ENCODE data around the gene WFDC1.

The WFDC1 gene

DNA sequence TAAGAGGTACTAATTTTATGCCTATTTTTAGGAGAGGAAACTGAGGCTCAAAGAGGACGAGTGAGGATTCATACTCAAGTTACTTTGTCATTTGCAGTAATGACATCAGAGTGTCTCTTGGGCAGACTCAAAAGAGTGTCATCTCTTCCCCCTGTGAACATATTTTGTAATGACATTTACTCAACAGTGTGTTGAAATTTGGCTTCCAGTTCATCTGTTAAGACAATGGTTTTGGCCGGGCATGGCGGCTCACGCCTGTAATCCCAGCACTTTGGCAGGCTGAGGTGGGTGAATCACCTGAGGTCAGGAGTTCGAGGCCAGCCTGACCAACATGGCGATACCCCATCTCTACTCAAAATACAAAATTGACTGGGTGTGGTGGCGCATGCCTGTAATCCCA is 28.9 kb downstream of the WFDC1 start:
- no peaks in the 10 kb centered on the region for H3K9me2 ChIP-seq (replicated peaks; ENCODE audit: low read depth, low read length)
- no peak overlapping the region for H2AFZ ChIP-seq (ENCODE audit: low read length)
- H3K9me3 ChIP-seq (ENCODE audit: insufficient read depth, low read depth, low read length), result no peaks in the 10 kb centered on the region; the same call in 1 of the 2 replicates
- no peak overlapping the region for H3K4me2 ChIP-seq (ENCODE audit: low read depth, low read length, poor library complexity, severe bottlenecking)
- no peak overlapping the region for H3K9ac ChIP-seq (ENCODE audit: low read depth, low read length, poor library complexity, severe bottlenecking)
- H3K79me2 ChIP-seq (ENCODE audit: insufficient read depth, low read length), result no peaks in the 10 kb centered on the region
- H3K4me3 ChIP-seq (ENCODE audit: low read length, poor library complexity, severe bottlenecking), result no peak overlapping the region
- H3K4me1 ChIP-seq (ENCODE audit: insufficient read depth, low read length, poor library complexity, severe bottlenecking), result no peaks in the 10 kb centered on the region
- H4K20me1 ChIP-seq (ENCODE audit: insufficient read depth, low read length, poor library complexity, severe bottlenecking), result no peaks in the 10 kb centered on the region
- H3K27me3 ChIP-seq (ENCODE audit: insufficient read depth, low read length, poor library complexity, severe bottlenecking), result no peaks in the 10 kb centered on the region
- TF ChIP-seq, protein P1, sequence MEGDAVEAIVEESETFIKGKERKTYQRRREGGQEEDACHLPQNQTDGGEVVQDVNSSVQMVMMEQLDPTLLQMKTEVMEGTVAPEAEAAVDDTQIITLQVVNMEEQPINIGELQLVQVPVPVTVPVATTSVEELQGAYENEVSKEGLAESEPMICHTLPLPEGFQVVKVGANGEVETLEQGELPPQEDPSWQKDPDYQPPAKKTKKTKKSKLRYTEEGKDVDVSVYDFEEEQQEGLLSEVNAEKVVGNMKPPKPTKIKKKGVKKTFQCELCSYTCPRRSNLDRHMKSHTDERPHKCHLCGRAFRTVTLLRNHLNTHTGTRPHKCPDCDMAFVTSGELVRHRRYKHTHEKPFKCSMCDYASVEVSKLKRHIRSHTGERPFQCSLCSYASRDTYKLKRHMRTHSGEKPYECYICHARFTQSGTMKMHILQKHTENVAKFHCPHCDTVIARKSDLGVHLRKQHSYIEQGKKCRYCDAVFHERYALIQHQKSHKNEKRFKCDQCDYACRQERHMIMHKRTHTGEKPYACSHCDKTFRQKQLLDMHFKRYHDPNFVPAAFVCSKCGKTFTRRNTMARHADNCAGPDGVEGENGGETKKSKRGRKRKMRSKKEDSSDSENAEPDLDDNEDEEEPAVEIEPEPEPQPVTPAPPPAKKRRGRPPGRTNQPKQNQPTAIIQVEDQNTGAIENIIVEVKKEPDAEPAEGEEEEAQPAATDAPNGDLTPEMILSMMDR (conservative IDR thresholded peaks at IDR 0.05; ENCODE audit: low read length), result no peak
- no peak for TF ChIP-seq EZH2phosphoT487 (IDR thresholded peaks at IDR 0.05; ENCODE audit: borderline replicate concordance)
- H3F3A ChIP-seq (ENCODE audit: low read depth), result no peaks in the 10 kb centered on the region
- no peaks in the 10 kb centered on the region for H3K36me3 ChIP-seq (ENCODE audit: insufficient read depth, low read length)

DNA sequence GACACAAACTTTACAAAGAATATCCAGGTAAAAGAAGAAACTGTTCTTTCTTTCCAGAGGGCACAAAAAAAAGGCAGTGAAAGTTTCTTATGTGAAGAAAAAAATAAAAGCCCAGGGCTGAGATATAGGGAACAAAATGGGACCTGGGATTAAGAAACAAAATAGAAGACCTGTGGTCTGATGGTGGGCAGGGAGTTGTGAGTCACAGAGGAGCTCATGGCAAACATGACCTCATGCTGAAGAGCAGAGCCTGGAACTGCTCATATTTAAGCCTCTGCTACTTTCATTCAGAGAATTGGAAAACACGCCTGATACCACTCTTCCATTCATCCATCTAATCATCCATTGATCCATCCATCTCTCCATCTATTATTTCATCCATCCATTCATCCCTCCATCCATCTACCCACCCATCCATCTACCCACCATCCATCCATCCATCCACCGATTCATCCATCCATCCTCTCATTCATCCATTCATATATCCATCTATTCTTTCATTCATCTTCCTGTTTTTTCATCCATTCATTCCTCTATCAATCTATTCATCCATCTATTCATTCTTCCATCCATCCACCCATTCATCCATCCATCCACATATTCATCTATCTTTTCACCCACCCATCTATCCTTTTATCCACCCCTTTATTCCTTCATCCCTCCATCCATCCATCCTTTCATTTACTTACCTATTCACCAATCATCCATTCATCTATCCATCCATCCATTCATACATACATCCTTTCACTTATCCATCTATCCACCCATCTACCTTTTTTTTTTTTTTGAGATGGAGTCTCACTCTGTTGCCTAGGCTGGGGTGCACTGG is 30.0 kb downstream of the WFDC1 start:
- no peaks in the 10 kb centered on the region for H3K27me3 ChIP-seq (ENCODE audit: insufficient read depth, low read length, poor library complexity, severe bottlenecking)
- no peak overlapping the region for H3K4me3 ChIP-seq (ENCODE audit: low read length, poor library complexity, severe bottlenecking)
- no peaks in the 10 kb centered on the region for H4K20me1 ChIP-seq (ENCODE audit: insufficient read depth, low read length, poor library complexity, severe bottlenecking)
- TF ChIP-seq, protein P1 (conservative IDR thresholded peaks at IDR 0.05; ENCODE audit: low read length), result no peak
- no peak for TF ChIP-seq EZH2phosphoT487 (IDR thresholded peaks at IDR 0.05; ENCODE audit: borderline replicate concordance)
- no peaks in the 10 kb centered on the region for H3K9me3 ChIP-seq (ENCODE audit: insufficient read depth, low read depth, low read length)
- H2AFZ ChIP-seq (ENCODE audit: low read length), result no peak overlapping the region
- H3K79me2 ChIP-seq (ENCODE audit: insufficient read depth, low read length), result no peaks in the 10 kb centered on the region
- H3F3A ChIP-seq (ENCODE audit: low read depth), result no peaks in the 10 kb centered on the region
- H3K9me2 ChIP-seq (replicated peaks; ENCODE audit: low read depth, low read length), result no peaks in the 10 kb centered on the region
- H3K9ac ChIP-seq (ENCODE audit: low read depth, low read length, poor library complexity, severe bottlenecking), result no peak overlapping the region
- H3K4me2 ChIP-seq (ENCODE audit: low read depth, low read length, poor library complexity, severe bottlenecking), result no peak overlapping the region
- H3K36me3 ChIP-seq (ENCODE audit: insufficient read depth, low read length), result no peaks in the 10 kb centered on the region
- H3K4me1 ChIP-seq (ENCODE audit: insufficient read depth, low read length, poor library complexity, severe bottlenecking), result no peaks in the 10 kb centered on the region

DNA sequence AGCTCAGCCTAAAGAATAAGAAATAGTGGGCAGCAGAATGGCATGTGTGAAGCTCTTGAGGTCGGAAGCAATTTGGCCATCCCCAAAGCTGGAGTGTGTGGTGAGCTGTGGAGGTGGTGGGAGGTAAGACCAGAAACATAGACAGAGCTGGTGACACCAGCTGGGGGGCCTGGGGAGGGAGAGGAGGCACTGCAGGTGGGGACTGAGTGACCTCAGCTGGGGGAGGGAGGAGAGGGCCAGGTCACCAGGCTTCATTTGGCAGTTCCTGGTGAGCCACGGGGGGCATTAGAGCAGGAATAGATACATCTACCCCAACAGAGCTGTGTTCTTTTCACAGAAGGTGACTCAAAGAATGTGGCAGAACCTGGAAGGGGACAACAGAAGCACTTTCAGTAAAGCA is 31.9 kb downstream of the WFDC1 start:
- H3K9me3 ChIP-seq (ENCODE audit: insufficient read depth, low read depth, low read length), result no peaks in the 10 kb centered on the region
- no peaks in the 10 kb centered on the region for H3K79me2 ChIP-seq (ENCODE audit: insufficient read depth, low read length)
- H3K4me3 ChIP-seq (ENCODE audit: low read length, poor library complexity, severe bottlenecking), result no peak overlapping the region
- H3K4me1 ChIP-seq (ENCODE audit: insufficient read depth, low read length, poor library complexity, severe bottlenecking), result no peaks in the 10 kb centered on the region
- no peak overlapping the region for H3K9ac ChIP-seq (ENCODE audit: low read depth, low read length, poor library complexity, severe bottlenecking)
- no peaks in the 10 kb centered on the region for H3K9me2 ChIP-seq (replicated peaks; ENCODE audit: low read depth, low read length)
- no peak overlapping the region for H2AFZ ChIP-seq (ENCODE audit: low read length)
- H3K4me2 ChIP-seq (ENCODE audit: low read depth, low read length, poor library complexity, severe bottlenecking), result no peak overlapping the region
- TF ChIP-seq, protein P1 (conservative IDR thresholded peaks at IDR 0.05; ENCODE audit: low read length), result no peak
- TF ChIP-seq EZH2phosphoT487 (IDR thresholded peaks at IDR 0.05; ENCODE audit: borderline replicate concordance), result no peak
- H3K27me3 ChIP-seq (ENCODE audit: insufficient read depth, low read length, poor library complexity, severe bottlenecking), result no peaks in the 10 kb centered on the region
- H3K36me3 ChIP-seq (ENCODE audit: insufficient read depth, low read length), result no peaks in the 10 kb centered on the region
- no peaks in the 10 kb centered on the region for H4K20me1 ChIP-seq (ENCODE audit: insufficient read depth, low read length, poor library complexity, severe bottlenecking)
- no peaks in the 10 kb centered on the region for H3F3A ChIP-seq (ENCODE audit: low read depth)
